Calu3 (cell line): ENCODE results near the gene OR2A14. TPM values are rescaled to one million over a fixed set of nuclear protein-coding genes. Genes with fewer than 3 reads are reported as not detected.
"Not testable (repeated sequence)": the region's sequence is repeated elsewhere in the genome, so short reads cannot be mapped to it uniquely, and the experiment has no call there.

Experiments
- BruUV-seq: library from RNA; stranded (reverse); fragments of 400-500 nt; replicated peaks from 2 replicates; lab custom pipeline; 2021; lab: Mats Ljungman, UMichigan
- CTCF ChIA-PET: fragments of 300-600 bp; sonication (Branson Sonifier 250); formaldehyde crosslinking; loops from one replicate; lab custom pipeline; 2022; ENCODE audit warnings: antibody characterized with exemption; lab: Charles Lee
- DNase-seq: peaks from one replicate; pipeline ENCODE4 v3.0.0; 2022
- H3K27ac Mint-ChIP-seq: one replicate; pipeline ENCODE4 v1.8.0; 2022; ENCODE audit warnings: mixed read lengths; ENCODE audit not compliant: unreplicated experiment
- H3K27me3 Mint-ChIP-seq: one replicate; pipeline ENCODE4 v1.8.0; 2022; ENCODE audit warnings: mixed read lengths; ENCODE audit not compliant: unreplicated experiment
- H3K36me3 Mint-ChIP-seq: one replicate; pipeline ENCODE4 v1.8.0; 2022; ENCODE audit warnings: mild to moderate bottlenecking, moderate library complexity, mixed read lengths; ENCODE audit not compliant: insufficient read depth, unreplicated experiment
- H3K4me1 Mint-ChIP-seq: one replicate; pipeline ENCODE4 v1.8.0; 2022; ENCODE audit warnings: mild to moderate bottlenecking, low read depth, mixed read lengths; ENCODE audit not compliant: unreplicated experiment
- H3K4me3 Mint-ChIP-seq: one replicate; pipeline ENCODE4 v1.8.0; 2022; ENCODE audit warnings: mild to moderate bottlenecking, low read depth, moderate library complexity, mixed read lengths; ENCODE audit not compliant: unreplicated experiment
- H3K9me3 Mint-ChIP-seq: one replicate; pipeline ENCODE4 v1.8.0; 2022; ENCODE audit warnings: low read depth, mixed read lengths; ENCODE audit not compliant: unreplicated experiment
- intact Hi-C: fragments of 100-400 bp; cut with micrococcal nuclease; formaldehyde crosslinking; loops from one replicate; pipeline ENCODE4 v1.10.0; 2022; ENCODE audit not compliant: unreplicated experiment
- total RNA-seq: library from RNA; stranded (reverse); gene quantifications from 2 replicates; pipeline ENCODE4 v1.2.3, GENCODE V29; 2022
- TF ChIP-seq, protein P1 (sequence below): fragments of 200-600 bp; IDR thresholded peaks from one replicate; pipeline ENCODE4 v1.8.0; 2022; ENCODE audit warnings: antibody characterized with exemption; ENCODE audit not compliant: unreplicated experiment

The OR2A14 gene
- total RNA-seq, 1 experiment from 2014 or later: not detected

DNA sequence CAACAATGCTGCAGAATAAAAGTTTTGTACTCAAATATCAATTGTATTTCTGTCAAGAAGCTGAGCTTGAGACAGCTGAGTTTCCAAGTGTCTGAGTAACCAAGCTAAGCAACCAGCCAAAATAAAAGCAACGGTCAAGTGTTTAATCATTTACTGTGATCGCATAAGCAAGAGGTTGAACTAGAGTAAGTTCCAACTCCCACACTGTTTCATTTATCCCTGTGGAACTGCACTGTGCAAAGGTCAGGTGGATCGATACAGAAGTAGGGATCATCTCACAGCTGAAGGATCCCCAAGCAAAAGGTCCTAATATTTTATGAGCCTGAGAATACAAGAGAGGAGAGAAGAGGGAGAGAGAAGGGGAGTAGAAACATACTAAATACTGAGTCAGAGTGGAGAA is 21.4 kb downstream of the OR2A14 start:
- intact Hi-C loops: no loop called here
- CTCF ChIA-PET: interaction anchor here (0.6 kb wide), 1 partner anchor 301 kb away, joined by 3 read pairs; no protein-coding TSS in a partner anchor
- H3K4me3 Mint-ChIP-seq: no peak overlapping the region
- H3K4me1 Mint-ChIP-seq: no peaks in the 10 kb centered on the region
- H3K36me3 Mint-ChIP-seq: no peaks in the 10 kb centered on the region
- H3K27ac Mint-ChIP-seq: no peak overlapping the region
- peaks cover 16% of the 10 kb centered on the region for H3K9me3 Mint-ChIP-seq
- TF ChIP-seq, protein P1, sequence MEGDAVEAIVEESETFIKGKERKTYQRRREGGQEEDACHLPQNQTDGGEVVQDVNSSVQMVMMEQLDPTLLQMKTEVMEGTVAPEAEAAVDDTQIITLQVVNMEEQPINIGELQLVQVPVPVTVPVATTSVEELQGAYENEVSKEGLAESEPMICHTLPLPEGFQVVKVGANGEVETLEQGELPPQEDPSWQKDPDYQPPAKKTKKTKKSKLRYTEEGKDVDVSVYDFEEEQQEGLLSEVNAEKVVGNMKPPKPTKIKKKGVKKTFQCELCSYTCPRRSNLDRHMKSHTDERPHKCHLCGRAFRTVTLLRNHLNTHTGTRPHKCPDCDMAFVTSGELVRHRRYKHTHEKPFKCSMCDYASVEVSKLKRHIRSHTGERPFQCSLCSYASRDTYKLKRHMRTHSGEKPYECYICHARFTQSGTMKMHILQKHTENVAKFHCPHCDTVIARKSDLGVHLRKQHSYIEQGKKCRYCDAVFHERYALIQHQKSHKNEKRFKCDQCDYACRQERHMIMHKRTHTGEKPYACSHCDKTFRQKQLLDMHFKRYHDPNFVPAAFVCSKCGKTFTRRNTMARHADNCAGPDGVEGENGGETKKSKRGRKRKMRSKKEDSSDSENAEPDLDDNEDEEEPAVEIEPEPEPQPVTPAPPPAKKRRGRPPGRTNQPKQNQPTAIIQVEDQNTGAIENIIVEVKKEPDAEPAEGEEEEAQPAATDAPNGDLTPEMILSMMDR: no peak
- H3K27me3 Mint-ChIP-seq: no peaks in the 10 kb centered on the region
- no peak for DNase-seq
- no TSS peak for BruUV-seq

DNA sequence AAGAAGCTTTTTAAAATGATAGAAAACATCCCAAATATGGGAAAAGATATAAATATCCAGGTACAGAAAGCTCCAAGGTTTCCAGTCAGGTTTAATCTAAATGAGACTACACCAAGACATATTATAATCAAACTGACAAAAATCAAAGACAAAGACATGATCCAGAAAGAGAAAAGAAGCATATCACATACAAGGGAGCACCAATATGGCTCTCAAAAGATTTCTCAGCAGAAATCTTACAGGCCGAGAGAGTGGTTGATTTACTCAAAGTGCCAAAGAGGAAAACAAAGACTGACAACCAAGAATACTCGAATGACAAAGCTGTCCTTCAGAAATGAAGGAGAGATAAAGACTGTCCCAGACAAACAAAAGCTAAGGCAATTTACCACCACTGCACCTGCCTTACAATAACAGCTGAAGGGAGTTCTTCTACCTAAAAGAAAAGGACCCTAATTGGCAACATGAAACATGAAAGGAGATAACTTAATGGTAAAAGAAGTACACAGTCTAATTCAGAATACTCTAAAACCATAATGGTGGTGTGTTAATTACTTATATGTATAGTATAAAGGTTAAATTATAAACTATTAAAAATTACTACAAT is 25.4 kb downstream of the OR2A14 start:
- Mint-ChIP-seq H3K4me3 (no peak overlapping the region), H3K4me1 (no peaks in the 10 kb centered on the region), H3K27ac (no peak overlapping the region), H3K36me3 (no peaks in the 10 kb centered on the region), H3K27me3 (no peaks in the 10 kb centered on the region), H3K9me3 (peaks cover 18% of the 10 kb centered on the region)
- CTCF ChIA-PET: interaction anchor here (0.7 kb wide), 1 partner anchor 249 kb away, joined by 3 read pairs; no protein-coding TSS in a partner anchor
- no TSS peak for BruUV-seq
- intact Hi-C loops: no loop called here
- TF ChIP-seq, protein P1: no peak
- DNase-seq: no peak

DNA sequence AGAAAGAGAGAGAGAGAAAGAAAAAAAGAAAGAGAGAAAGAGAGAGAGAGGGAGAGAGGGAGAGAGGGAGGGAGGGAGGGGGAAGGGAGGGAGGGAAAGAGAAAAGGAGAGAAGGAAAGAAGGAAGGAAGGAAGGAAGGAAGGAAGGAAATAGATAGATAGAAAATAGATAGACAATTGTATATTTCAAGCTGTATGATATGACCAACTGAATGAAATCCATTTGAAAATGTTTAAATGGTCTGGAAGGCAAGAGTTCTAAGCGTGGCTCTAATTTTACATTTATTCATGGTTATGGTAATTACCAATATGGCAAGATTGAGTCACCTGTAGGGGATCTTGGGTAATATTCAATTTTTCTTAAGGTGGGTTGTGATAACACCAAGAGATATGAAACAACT is 35.9 kb downstream of the OR2A14 start:
- Mint-ChIP-seq H3K27me3 (no peaks in the 10 kb centered on the region), H3K9me3 (no peaks in the 10 kb centered on the region), H3K36me3 (no peaks in the 10 kb centered on the region), H3K4me3 (no peak overlapping the region), H3K4me1 (no peaks in the 10 kb centered on the region), H3K27ac (no peak overlapping the region)
- TF ChIP-seq, protein P1: no peak
- intact Hi-C loops: no loop called here
- BruUV-seq: no TSS peak
- CTCF ChIA-PET: no interaction called here
- no peak for DNase-seq

DNA sequence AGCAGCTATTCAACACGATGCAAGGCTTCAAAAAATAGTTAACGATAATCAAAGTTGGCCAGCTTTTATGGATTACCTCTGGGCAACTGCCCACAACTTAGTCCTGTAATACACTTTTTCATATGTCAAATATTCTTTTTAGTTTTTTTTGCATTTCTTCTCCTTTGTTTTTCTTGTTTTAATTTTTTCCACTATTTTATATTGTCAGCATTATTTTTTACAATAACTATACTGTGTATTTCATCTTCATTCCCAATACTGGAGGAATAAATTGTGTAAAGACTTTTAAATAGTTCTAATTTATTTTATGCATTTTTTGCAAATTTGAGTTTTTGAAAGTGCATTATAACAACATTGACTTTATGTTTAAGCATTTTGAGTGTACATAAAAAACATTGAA is 41.8 kb downstream of the OR2A14 start:
- BruUV-seq: no TSS peak
- Mint-ChIP-seq H3K9me3 (no peaks in the 10 kb centered on the region), H3K36me3 (no peaks in the 10 kb centered on the region), H3K27me3 (no peaks in the 10 kb centered on the region), H3K4me3 (no peak overlapping the region), H3K27ac (no peak overlapping the region), H3K4me1 (no peaks in the 10 kb centered on the region)
- DNase-seq: no peak
- intact Hi-C loops: no loop called here
- CTCF ChIA-PET: no interaction called here
- TF ChIP-seq, protein P1: no peak

DNA sequence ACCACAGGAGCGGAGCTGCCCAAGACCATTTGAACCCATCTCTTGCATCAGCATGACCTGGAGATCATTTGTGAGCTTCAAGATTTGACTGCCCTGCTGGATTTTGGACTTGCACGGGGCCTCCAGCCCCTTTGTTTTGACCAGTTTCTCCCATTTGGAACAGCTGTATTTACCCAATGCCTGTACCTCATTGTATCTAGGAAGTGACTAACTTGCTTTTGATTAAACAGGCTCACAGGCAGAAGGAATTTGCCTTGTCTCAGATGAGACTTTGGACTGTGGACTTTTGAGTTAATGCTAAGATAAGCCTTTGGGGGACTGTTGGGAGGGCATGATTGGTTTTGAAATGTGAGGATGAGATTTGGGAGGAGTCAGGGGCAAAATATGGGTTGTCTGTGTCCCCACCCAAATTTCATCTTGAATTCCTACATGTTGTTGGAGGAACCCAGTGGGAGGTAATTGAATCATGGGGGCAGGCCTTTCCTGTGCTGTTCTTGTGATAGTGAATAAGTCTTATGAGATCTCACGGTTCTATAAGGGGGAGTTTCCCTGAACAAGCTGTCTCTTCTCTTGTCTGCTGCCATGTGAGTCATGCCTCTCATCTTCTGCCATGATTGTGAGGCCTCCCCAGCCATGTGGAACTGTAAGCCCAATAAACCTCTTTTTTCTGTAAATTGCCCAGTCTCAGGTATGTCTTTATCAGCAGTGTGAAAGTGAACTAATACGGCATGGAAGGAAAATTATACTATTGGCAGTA is 48.8 kb downstream of the OR2A14 start:
- intact Hi-C loops, H3K27ac Mint-ChIP-seq, H3K36me3 Mint-ChIP-seq, BruUV-seq, CTCF ChIA-PET, H3K4me3 Mint-ChIP-seq, H3K4me1 Mint-ChIP-seq, DNase-seq, H3K27me3 Mint-ChIP-seq, H3K9me3 Mint-ChIP-seq: not testable (repeated sequence)
